SJCRH30 (cell line): ENCODE data around the gene EEF1A2. TPM values are rescaled to one million over a fixed set of nuclear protein-coding genes. Genes with fewer than 3 reads are reported as not detected.

ENCODE experiments used
- DNase-seq, 2 experiments: peaks; one replicate each; pipeline ENCODE4 v3.0.0-alpha.2; 2015 to 2020
- H3K27ac ChIP-seq: fragments of 250-450 bp; sonication (Bioruptor Pico); 2 replicates; pipeline ENCODE4 v1.5.1; 2020; ENCODE audit warnings: mild to moderate bottlenecking, moderate library complexity
- H3K27me3 ChIP-seq: fragments of 250-450 bp; sonication (Bioruptor Pico); 2 replicates; pipeline ENCODE4 v1.5.1; 2020; ENCODE audit warnings: mild to moderate bottlenecking, moderate library complexity
- H3K36me3 ChIP-seq: fragments of 250-450 bp; sonication (Bioruptor Pico); 2 replicates; pipeline ENCODE4 v1.5.1; 2020; ENCODE audit warnings: mild to moderate bottlenecking, moderate library complexity
- H3K4me1 ChIP-seq: fragments of 250-450 bp; sonication (Bioruptor Pico); 2 replicates; pipeline ENCODE4 v1.5.1; 2020; ENCODE audit warnings: mild to moderate bottlenecking, moderate library complexity
- H3K4me3 ChIP-seq: fragments of 250-450 bp; sonication (Bioruptor Pico); 2 replicates; pipeline ENCODE4 v1.5.1; 2020; ENCODE audit warnings: mild to moderate bottlenecking, moderate library complexity
- H3K9me3 ChIP-seq: fragments of 250-450 bp; sonication (Bioruptor Pico); replicated peaks from 2 replicates; pipeline ENCODE4 v1.5.1; 2020; ENCODE audit warnings: mild to moderate bottlenecking, moderate library complexity
- total RNA-seq: library from RNA; depleted of rRNA; stranded (reverse); fragments of >200 nt; shearing (Covaris generic); gene quantifications from 2 replicates; pipeline ENCODE4 v1.2.3, GENCODE V29; 2014

The EEF1A2 gene
- total RNA-seq, 1 experiment from 2014 or later, result 1.4 TPM

- Histone ChIP-seq H3K36me3 (no peaks in the 10 kb centered on the region), H3K4me3 (no peak overlapping the region), H3K27me3 (peaks cover 32% of the 10 kb centered on the region), H3K4me1 (no peaks in the 10 kb centered on the region), H3K9me3 (no peaks in the 10 kb centered on the region), H3K27ac (no peak overlapping the region)
- no peak for DNase-seq
Measured at GRCh38 chr20:63494420-63495166, 4.3 kb downstream of the EEF1A2 start.

- Histone ChIP-seq H3K27ac (no peak overlapping the region), H3K36me3 (no peaks in the 10 kb centered on the region), H3K4me1 (no peaks in the 10 kb centered on the region), H3K4me3 (no peak overlapping the region), H3K27me3 (peaks cover 32% of the 10 kb centered on the region), H3K9me3 (no peaks in the 10 kb centered on the region)
- DNase-seq, result no peak
Measured at GRCh38 chr20:63494084-63494419, 4.8 kb downstream of the EEF1A2 start.

- DNase-seq, result no peak
- Histone ChIP-seq H3K4me1 (no peaks in the 10 kb centered on the region), H3K4me3 (no peak overlapping the region), H3K36me3 (no peaks in the 10 kb centered on the region), H3K27me3 (peaks cover 32% of the 10 kb centered on the region), H3K27ac (no peak overlapping the region), H3K9me3 (no peaks in the 10 kb centered on the region)
Measured at GRCh38 chr20:63493563-63494020, 5.3 kb downstream of the EEF1A2 start.

- H3K9me3 ChIP-seq, result no peaks in the 10 kb centered on the region
- peaks cover 28% of the 10 kb centered on the region for H3K27me3 ChIP-seq
- no peaks in the 10 kb centered on the region for H3K4me1 ChIP-seq
- no peaks in the 10 kb centered on the region for H3K36me3 ChIP-seq
- H3K27ac ChIP-seq, result no peak overlapping the region
- no peak overlapping the region for H3K4me3 ChIP-seq
- DNase-seq, result no peak
Measured at GRCh38 chr20:63492982-63493381, 5.9 kb downstream of the EEF1A2 start.

- Histone ChIP-seq H3K36me3 (no peaks in the 10 kb centered on the region), H3K4me1 (no peaks in the 10 kb centered on the region), H3K9me3 (no peaks in the 10 kb centered on the region), H3K4me3 (no peak overlapping the region), H3K27ac (no peak overlapping the region), H3K27me3 (peaks cover 24% of the 10 kb centered on the region)
- no peak for DNase-seq
Measured at GRCh38 chr20:63492518-63492917, 6.4 kb downstream of the EEF1A2 start.

GRCh38 chr20:63491635-63492230 lies 7.2 kb downstream of the EEF1A2 start:
- Histone ChIP-seq H3K36me3 (no peaks in the 10 kb centered on the region), H3K4me3 (no peak overlapping the region), H3K9me3 (no peaks in the 10 kb centered on the region), H3K4me1 (no peaks in the 10 kb centered on the region), H3K27me3 (peaks cover 18% of the 10 kb centered on the region), H3K27ac (no peak overlapping the region)
- no peak for DNase-seq

GRCh38 chr20:63491078-63491477 lies 7.8 kb downstream of the EEF1A2 start:
- no peak overlapping the region for H3K27ac ChIP-seq

GRCh38 chr20:63490416-63490815 lies 8.5 kb downstream of the EEF1A2 start:
- Histone ChIP-seq H3K4me3 (no peak overlapping the region), H3K9me3 (no peaks in the 10 kb centered on the region), H3K27ac (no peak overlapping the region), H3K4me1 (no peaks in the 10 kb centered on the region), H3K27me3 (peaks cover 8% of the 10 kb centered on the region; the same call in 1 of the 2 replicates), H3K36me3 (no peaks in the 10 kb centered on the region)
- DNase-seq, result no peak

More at GRCh38 chr20:63491078-63491477, 7.8 kb downstream of the EEF1A2 start:
- Histone ChIP-seq H3K36me3 (no peaks in the 10 kb centered on the region), H3K4me3 (no peak overlapping the region), H3K9me3 (no peaks in the 10 kb centered on the region), H3K27me3 (peaks cover 12% of the 10 kb centered on the region), H3K4me1 (no peaks in the 10 kb centered on the region)
- DNase-seq, result no peak

- Histone ChIP-seq H3K36me3 (no peaks in the 10 kb centered on the region), H3K4me1 (peaks cover 8% of the 10 kb centered on the region), H3K9me3 (no peaks in the 10 kb centered on the region), H3K27ac (no peak overlapping the region), H3K27me3 (peaks cover 19% of the 10 kb centered on the region; the same call in 1 of the 2 replicates), H3K4me3 (no peak overlapping the region)
- no peak for DNase-seq
Measured at GRCh38 chr20:63488315-63489251, 10.3 kb downstream of the EEF1A2 start.

GRCh38 chr20:63487781-63488241 lies 11.1 kb downstream of the EEF1A2 start:
- Histone ChIP-seq H3K27me3 (peaks cover 21% of the 10 kb centered on the region; the same call in 1 of the 2 replicates), H3K27ac (no peak overlapping the region), H3K9me3 (no peaks in the 10 kb centered on the region), H3K4me1 (peaks cover 16% of the 10 kb centered on the region), H3K36me3 (no peaks in the 10 kb centered on the region), H3K4me3 (no peak overlapping the region)
- DNase-seq, result no peak

GRCh38 chr20:63487116-63487764 lies 11.6 kb downstream of the EEF1A2 start:
- Histone ChIP-seq H3K27ac (no peak overlapping the region), H3K9me3 (no peaks in the 10 kb centered on the region), H3K4me3 (no peak overlapping the region), H3K27me3 (peaks cover 27% of the 10 kb centered on the region; the same call in 1 of the 2 replicates), H3K36me3 (no peaks in the 10 kb centered on the region), H3K4me1 (peaks cover 18% of the 10 kb centered on the region)
- no peak for DNase-seq

- peaks cover 36% of the 10 kb centered on the region for H3K27me3 ChIP-seq
Measured at GRCh38 chr20:63486300-63486855, 12.5 kb downstream of the EEF1A2 start.

GRCh38 chr20:63484651-63485403 lies 14.1 kb downstream of the EEF1A2 start:
- Histone ChIP-seq H3K4me3 (no peak overlapping the region), H3K9me3 (no peaks in the 10 kb centered on the region), H3K36me3 (no peaks in the 10 kb centered on the region), H3K4me1 (peaks cover 18% of the 10 kb centered on the region), H3K27me3 (peaks cover 34% of the 10 kb centered on the region), H3K27ac (no peak overlapping the region)
- no peak for DNase-seq

More at GRCh38 chr20:63486300-63486855, 12.5 kb downstream of the EEF1A2 start:
- DNase-seq, result no peak
- no peaks in the 10 kb centered on the region for H3K36me3 ChIP-seq
- peaks cover 18% of the 10 kb centered on the region for H3K4me1 ChIP-seq
- H3K4me3 ChIP-seq, result no peak overlapping the region
- H3K9me3 ChIP-seq, result no peaks in the 10 kb centered on the region
- H3K27ac ChIP-seq, result no peak overlapping the region
